ENCODE measurements around the gene ZFP82.

- TF ChIP-seq, protein P1, sequence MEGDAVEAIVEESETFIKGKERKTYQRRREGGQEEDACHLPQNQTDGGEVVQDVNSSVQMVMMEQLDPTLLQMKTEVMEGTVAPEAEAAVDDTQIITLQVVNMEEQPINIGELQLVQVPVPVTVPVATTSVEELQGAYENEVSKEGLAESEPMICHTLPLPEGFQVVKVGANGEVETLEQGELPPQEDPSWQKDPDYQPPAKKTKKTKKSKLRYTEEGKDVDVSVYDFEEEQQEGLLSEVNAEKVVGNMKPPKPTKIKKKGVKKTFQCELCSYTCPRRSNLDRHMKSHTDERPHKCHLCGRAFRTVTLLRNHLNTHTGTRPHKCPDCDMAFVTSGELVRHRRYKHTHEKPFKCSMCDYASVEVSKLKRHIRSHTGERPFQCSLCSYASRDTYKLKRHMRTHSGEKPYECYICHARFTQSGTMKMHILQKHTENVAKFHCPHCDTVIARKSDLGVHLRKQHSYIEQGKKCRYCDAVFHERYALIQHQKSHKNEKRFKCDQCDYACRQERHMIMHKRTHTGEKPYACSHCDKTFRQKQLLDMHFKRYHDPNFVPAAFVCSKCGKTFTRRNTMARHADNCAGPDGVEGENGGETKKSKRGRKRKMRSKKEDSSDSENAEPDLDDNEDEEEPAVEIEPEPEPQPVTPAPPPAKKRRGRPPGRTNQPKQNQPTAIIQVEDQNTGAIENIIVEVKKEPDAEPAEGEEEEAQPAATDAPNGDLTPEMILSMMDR (IDR thresholded peaks at IDR 0.05), result no peak
- TF ChIP-seq POLR2A (IDR thresholded peaks at IDR 0.05), result no peak
These were observed 10.3 kb downstream of the ZFP82 start for GRCh38 chr19:36408101-36408500.
